ENCODE measurements around the gene RFXAP.
"Not testable (repeated sequence)": the region's sequence is repeated elsewhere in the genome, so short reads cannot be mapped to it uniquely, and the experiment has no call there.

Gene RFXAP

GRCh38 chr13:36818804-36819738, at the start of gene RFXAP:
Gene RFXAP, plus strand, starts transcription at chr13:36819222. Its CDS starts 136 bp downstream, at chr13:36819358.
- peak; percentile 22 for DNase-seq

- DNase-seq, result no peak
These were observed 49.5 kb upstream of the RFXAP start for GRCh38 chr13:36769545-36769944.

DNA sequence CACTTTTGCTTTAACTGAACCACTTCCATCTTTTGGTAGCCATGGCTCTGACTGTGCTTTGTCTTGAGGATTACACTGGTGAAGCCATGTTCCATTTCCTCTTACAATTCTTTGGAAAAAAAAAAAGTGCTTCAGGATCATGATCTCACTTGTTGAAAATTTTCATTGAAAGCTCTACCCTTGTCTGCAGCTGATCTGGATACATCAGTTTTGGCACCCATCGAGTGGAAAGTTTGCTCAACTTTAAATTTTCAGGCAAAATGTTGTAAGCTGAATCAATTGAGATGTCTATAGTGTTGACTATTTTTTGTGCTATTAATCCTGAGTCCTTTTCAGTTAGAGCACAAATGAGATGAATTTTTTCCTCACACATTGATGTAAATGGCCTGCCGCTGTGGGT, 48.3 kb upstream of the RFXAP start:
- DNase-seq, result no peak

GRCh38 chr13:36772853-36773252, 46.2 kb upstream of the RFXAP start:
- DNase-seq, result no peak

DNA sequence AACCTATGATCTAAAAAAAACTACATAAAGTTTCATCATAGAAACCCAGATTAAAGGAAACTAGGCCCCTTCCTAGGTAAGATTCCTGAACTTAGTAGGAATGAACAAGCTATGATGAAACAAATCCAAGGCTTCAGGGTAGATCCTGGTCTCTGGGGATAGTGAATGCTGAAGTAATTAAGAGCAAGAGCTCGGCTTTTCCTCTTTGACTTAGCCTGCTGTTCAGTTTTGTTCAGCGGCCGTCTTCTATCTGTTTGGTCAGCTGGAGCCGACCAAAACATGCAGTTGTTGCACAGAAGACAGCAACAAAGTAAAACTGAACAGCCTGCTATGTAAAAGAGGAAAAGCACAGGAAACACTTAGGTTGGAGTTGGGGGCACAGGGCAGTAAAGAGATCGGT, 44.1 kb upstream of the RFXAP start:
- DNase-seq, result no peak

GRCh38 chr13:36776175-36776574, 42.8 kb upstream of the RFXAP start:
- no peak for DNase-seq

DNA sequence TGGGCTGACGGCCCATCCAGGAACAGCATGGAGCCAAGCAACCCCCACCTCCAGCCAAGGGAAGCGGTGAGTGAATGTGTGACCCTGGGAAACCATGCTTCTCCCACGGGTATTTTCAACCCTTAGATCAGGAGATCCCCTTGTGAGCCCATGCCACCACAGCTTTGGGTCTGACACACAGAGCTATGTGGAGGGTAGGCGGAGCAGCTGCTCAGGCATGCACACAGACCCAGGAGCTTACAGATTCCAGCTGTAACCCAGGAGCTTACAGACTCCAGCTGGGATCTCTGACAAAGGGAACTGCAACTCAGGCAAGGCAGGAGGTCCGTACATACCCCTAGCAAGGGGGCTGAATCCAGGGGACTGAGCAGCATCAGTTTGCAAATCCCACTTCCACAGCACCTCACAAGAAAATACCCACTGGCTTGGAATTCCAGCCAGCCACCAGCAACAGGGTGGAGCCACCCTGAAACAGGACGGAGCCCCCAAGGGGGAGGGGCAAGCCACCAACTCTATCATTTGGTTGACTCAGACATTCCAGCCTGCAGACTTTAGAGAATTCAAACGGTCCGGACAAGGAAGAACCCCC, 40.8 kb upstream of the RFXAP start:
- no peak for DNase-seq

- DNase-seq, result no peak
These were observed 35.1 kb upstream of the RFXAP start for GRCh38 chr13:36783890-36784289.

- not testable (repeated sequence) for DNase-seq
These were observed 32.8 kb upstream of the RFXAP start for GRCh38 chr13:36786175-36786574.

DNA sequence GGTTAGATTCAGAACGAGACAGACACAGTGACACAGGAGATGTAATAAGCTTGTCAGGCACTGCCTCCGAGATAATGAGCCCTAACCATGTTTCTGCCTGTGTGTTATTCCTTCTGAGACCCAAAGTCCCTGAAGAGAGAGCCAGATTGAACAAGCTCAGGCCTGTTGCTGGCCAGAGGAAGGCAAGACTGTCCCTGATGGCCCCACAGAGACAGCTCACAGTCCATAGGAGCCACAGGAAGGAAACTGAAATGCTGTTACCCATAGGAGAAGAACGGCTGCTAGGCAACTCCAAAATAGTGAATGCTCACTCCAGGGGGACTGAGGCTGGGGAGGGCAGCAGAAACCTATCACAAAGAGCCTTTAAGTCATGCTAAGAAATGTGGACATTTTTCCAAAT, 31.8 kb upstream of the RFXAP start:
- DNase-seq, result no peak

DNA sequence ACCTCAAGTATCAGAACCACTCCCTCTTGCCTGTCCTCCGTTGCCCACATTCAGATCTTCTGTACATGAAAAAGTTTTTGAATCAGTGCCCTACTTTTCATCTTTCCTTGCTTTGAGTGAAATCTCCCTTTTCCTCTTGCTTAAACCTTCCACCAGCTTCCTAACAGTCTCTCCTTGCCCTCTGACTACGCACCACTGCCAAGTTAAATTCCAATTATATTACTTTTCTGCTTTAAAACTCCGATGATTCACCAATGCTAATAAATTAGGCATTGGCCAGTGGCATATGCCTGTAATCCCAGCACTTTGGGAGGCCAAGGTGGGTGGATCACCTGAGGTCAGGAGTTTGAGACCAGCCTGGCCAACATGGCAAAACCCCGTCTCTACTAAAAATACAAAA, 30.7 kb upstream of the RFXAP start:
- no peak for DNase-seq

DNA sequence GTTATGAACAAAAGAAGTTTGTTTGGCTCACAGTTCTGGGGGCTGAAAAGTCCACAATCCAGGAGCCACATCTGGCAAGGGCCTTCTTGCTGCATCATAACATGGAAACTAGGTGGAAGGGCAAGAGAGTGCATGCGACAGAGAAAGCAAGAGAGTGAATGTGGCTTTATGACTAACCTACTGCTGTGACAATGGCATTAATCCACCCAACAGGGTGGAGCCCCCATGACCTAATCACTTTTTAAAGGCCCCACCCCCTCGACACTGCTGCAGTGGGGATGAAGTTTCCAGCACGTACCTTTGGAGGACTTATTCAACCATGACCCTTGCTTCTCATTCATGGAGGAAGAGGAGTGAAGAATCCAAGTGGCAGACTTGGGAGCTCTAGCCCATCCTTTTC, 30.0 kb upstream of the RFXAP start:
- no peak for DNase-seq

GRCh38 chr13:36789730-36790129, 29.3 kb upstream of the RFXAP start:
- no peak for DNase-seq

DNA sequence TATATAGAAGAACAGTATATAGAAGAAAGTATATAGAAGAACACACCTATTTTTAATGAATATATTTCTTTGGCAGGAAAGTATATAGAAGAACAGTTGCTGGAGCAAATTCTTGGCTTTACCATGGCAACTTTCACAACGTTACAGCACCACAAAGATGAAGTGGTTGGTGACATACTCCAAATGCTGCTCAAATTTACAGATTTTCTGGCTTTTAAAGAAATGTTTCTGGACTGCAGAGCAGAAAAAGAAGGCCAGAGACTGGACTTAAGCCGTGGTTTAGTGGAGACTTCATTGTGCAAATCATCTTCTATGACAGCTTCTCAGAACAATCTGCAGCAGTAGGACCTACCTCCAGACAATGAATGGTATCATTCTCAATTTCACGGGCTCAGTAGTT, 24.3 kb upstream of the RFXAP start:
- DNase-seq, result no peak

GRCh38 chr13:36795463-36795862, 23.6 kb upstream of the RFXAP start:
- DNase-seq, result no peak

GRCh38 chr13:36796052-36796451, 23.0 kb upstream of the RFXAP start:
- no peak for DNase-seq

DNA sequence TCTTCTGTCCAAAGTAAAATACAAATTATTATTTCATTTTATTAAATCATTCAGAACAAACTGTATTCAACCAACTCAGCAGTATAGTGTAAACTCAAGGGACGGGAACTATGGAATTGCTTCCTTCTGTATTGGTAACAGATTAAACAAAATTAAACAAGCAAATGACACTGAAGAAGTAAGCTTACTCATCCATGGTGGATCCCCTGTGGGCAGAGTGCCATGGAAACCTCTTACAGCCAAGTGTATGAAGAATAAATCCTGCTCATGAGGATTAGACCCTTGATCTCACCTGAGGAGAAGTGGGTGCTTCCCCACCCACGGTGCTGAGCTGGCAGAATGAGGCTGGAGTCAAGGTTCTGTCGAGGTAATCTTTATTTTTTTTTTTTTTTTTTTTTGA, 18.0 kb upstream of the RFXAP start:
- DNase-seq, result peak; percentile 9

DNA sequence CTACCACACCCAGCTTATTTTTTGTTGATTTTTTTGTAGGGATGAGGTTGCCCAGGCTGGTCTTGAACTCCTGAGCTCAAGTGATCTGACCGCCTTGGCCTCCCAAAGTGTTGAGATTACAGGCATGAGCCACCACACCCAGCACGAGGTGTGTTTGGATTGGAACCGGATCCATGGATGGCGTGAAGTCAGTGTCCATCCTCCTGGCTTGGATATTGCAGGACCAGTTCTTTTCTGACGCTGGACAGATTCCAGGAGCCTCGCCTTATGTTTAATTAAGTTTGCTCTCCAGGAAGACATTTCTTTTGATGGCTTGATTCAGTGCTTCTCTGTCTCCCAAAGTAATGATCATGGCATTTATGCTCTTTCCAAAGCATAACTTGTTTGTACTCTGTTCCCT, 14.4 kb upstream of the RFXAP start:
- DNase-seq, result no peak

DNA sequence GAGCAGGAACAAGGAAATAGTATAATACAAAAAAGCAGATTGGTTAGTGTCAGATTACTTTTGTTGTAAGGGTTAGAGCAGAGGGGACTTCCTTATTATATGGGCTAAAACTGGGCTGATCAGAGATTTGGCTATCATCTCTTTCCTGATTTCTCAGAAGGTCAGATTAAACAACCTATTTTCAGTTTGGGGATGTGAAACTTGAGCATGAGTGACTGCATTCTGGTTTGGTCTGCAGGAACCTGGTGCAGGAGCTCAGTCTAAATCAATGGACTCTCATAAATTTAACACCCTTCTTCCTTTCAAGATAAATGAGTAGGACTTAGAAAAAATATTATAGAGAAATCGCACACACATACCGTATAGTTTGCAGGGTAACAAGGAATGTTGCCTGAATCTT, 12.9 kb upstream of the RFXAP start:
- peak; percentile 11 for DNase-seq

DNA sequence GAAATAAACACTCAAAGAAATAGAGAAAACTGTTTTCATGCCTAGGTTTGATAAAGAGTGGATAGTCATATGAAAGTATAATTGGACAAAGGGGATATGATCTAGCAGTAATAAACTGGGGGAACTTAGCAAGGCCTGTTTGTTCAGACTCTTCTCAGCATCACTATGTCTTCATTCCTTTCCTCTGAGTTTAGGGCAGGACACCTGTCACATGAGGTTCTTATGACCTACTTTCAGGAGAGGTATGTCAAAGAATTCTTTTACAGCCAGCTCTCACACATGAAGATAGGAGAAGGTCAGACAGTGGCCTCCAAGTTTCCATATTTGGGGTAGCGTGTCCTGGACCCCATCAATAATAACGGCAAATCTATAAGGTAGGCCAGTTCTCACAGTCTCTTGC, 11.4 kb upstream of the RFXAP start:
- DNase-seq, result no peak

GRCh38 chr13:36813225-36813624, 5.8 kb upstream of the RFXAP start:
- DNase-seq, result no peak

DNA sequence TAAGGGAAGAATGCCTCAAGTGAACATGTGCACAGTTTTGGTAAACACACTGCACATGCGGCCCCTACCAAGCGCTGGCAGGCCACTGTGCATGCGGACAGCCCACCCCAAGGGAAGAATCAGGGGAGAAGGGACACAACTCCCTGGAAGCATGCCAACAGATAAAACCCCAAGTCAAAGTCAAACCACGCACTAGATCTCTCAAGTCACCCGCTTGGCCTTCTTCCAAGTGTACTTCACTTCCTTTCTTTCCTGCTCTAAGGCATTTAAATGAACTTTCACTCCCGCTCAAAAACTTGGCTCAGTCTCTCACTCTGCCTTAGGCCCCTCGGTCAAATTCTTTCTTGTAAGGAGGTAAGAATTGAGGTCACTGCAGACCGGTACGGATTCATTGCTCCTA, 4.6 kb upstream of the RFXAP start:
- DNase-seq, result no peak

DNA sequence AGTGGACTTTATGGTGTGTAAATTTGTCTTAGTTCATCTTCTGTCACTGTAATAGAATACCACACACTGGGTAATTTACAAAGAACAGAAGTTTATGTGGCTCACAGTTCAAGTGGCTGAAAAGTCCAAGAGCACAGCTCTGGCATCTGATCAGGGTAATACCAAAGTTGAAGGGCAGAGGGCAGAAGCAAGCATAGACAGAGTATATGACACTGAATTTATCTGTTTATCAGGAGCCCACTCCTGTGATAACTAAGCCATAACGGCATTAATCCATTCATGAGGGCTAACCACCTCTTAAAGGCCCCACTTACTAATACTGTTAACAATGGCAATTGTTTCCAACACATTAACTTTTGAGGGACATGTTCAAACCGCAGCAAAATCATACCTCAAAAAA, 4.0 kb upstream of the RFXAP start:
- DNase-seq, result no peak

- no peak for DNase-seq
These were observed 822 bp upstream of the RFXAP start for GRCh38 chr13:36817996-36818803.
